Upper lobe of right lung (tissue), 1 donor: ENCODE data around the gene STAP2. TPM values are rescaled to one million over a fixed set of nuclear protein-coding genes. Genes with fewer than 3 reads are reported as not detected.

ENCODE experiments used
- ATAC-seq: fragments of 200-7000 bp; cut with Tn5 transposase; one replicate; pipeline ENCODE4 v1.9.1; 2020; ENCODE audit warnings: mild to moderate bottlenecking, moderate library complexity
- DNase-seq: peaks from one replicate; pipeline ENCODE4 v3.0.0-alpha.2; 2020
- H3K27ac ChIP-seq: fragments of 200-600 bp; one replicate; pipeline ENCODE4 v1.8.0; 2022
- H3K27me3 ChIP-seq: fragments of 200-600 bp; one replicate; pipeline ENCODE4 v1.8.0; 2022; ENCODE audit warnings: mild to moderate bottlenecking
- H3K36me3 ChIP-seq: fragments of 200-600 bp; one replicate; pipeline ENCODE4 v1.8.0; 2022
- H3K4me1 ChIP-seq: fragments of 200-600 bp; one replicate; pipeline ENCODE4 v1.8.0; 2022
- H3K4me3 ChIP-seq: fragments of 200-600 bp; one replicate; pipeline ENCODE4 v1.8.0; 2022; ENCODE audit warnings: mild to moderate bottlenecking
- H3K9me3 ChIP-seq: fragments of 200-600 bp; one replicate; pipeline ENCODE4 v1.8.0; 2022
- intact Hi-C: fragments of 100-400 bp; cut with DNase I; formaldehyde crosslinking; loops from one replicate; pipeline ENCODE4 v1.11.0; 2022
- total RNA-seq: library from RNA; stranded (reverse); fragmentation: NEBNext Ultra II Directional; extraction: Animal tissue kit (Norgen Biotek cat#: 25700); gene quantifications from one replicate; pipeline ENCODE4 v1.2.1, GENCODE V29; 2021
- TF ChIP-seq, protein P1 (sequence below): fragments of 200-600 bp; IDR thresholded peaks from one replicate; pipeline ENCODE4 v1.8.0; 2022; ENCODE audit warnings: antibody characterized with exemption
- donor health status: DM: no; HTN: yes; CAD: no; lungs with severe emphysema.

Gene STAP2
- total RNA-seq, 1 donor from 2014 or later: 16.1 TPM

- H3K27me3 ChIP-seq: no peaks in the 10 kb centered on the region
- H3K9me3 ChIP-seq: no peaks in the 10 kb centered on the region
- ATAC-seq (no peak), DNase-seq (no peak)
- H3K27ac ChIP-seq: no peak overlapping the region
- no peak overlapping the region for H3K4me3 ChIP-seq
- no peaks in the 10 kb centered on the region for H3K4me1 ChIP-seq
- no peaks in the 10 kb centered on the region for H3K36me3 ChIP-seq
- intact Hi-C loops: no loop called here
- TF ChIP-seq, protein P1, sequence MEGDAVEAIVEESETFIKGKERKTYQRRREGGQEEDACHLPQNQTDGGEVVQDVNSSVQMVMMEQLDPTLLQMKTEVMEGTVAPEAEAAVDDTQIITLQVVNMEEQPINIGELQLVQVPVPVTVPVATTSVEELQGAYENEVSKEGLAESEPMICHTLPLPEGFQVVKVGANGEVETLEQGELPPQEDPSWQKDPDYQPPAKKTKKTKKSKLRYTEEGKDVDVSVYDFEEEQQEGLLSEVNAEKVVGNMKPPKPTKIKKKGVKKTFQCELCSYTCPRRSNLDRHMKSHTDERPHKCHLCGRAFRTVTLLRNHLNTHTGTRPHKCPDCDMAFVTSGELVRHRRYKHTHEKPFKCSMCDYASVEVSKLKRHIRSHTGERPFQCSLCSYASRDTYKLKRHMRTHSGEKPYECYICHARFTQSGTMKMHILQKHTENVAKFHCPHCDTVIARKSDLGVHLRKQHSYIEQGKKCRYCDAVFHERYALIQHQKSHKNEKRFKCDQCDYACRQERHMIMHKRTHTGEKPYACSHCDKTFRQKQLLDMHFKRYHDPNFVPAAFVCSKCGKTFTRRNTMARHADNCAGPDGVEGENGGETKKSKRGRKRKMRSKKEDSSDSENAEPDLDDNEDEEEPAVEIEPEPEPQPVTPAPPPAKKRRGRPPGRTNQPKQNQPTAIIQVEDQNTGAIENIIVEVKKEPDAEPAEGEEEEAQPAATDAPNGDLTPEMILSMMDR: no peak
These were observed 14.9 kb downstream of the STAP2 start for GRCh38 chr19:4323692-4324091.

DNA sequence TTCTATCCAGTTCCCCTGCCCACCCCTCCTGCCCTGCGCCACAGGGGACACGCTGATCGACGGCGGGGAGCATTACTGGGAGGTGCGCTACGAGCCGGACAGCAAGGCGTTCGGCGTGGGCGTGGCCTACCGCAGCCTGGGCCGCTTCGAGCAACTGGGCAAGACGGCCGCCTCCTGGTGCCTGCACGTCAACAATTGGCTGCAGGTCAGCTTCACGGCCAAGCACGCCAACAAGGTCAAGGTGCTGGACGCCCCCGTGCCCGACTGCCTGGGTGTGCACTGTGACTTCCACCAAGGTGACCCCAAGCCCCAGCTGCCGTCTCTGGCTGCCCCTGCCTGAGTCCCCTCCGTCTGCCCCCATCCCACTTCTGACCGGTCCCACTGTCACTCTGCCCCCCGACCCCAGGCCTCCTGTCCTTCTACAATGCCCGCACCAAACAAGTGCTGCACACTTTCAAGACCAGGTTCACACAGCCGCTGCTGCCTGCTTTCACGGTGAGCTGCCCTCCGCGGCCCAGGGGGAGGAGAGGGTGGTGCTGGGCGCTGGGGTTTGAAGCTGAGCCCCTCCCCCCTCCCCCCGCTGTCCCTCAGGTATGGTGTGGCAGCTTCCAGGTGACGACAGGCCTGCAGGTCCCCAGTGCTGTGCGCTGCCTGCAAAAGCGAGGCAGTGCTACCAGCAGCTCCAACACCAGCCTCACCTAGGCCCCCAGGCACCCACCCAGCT lies 15.5 kb downstream of the STAP2 start:
- DNase-seq: no peak
- no peak for ATAC-seq
- H3K4me1 ChIP-seq: no peaks in the 10 kb centered on the region
- no peak overlapping the region for H3K27ac ChIP-seq
- H3K36me3 ChIP-seq: no peaks in the 10 kb centered on the region
- no peaks in the 10 kb centered on the region for H3K27me3 ChIP-seq
- no peaks in the 10 kb centered on the region for H3K9me3 ChIP-seq
- H3K4me3 ChIP-seq: no peak overlapping the region
- intact Hi-C loops: no loop called here
- TF ChIP-seq, protein P1: no peak

GRCh38 chr19:4320419-4320818 lies 18.2 kb downstream of the STAP2 start:
- Histone ChIP-seq H3K4me3 (no peak overlapping the region), H3K36me3 (no peaks in the 10 kb centered on the region), H3K9me3 (no peaks in the 10 kb centered on the region), H3K4me1 (no peaks in the 10 kb centered on the region), H3K27ac (no peak overlapping the region), H3K27me3 (no peaks in the 10 kb centered on the region)
- TF ChIP-seq, protein P1: no peak
- intact Hi-C loops: no loop called here
- ATAC-seq: no peak
- no peak for DNase-seq

GRCh38 chr19:4319067-4319718 lies 19.4 kb downstream of the STAP2 start:
- DNase-seq: no peak
- H3K4me1 ChIP-seq: no peaks in the 10 kb centered on the region
- H3K27me3 ChIP-seq: no peaks in the 10 kb centered on the region
- H3K9me3 ChIP-seq: no peaks in the 10 kb centered on the region
- no peak overlapping the region for H3K4me3 ChIP-seq
- intact Hi-C loops: no loop called here
- peak; percentile 74 for ATAC-seq
- TF ChIP-seq, protein P1: no peak
- H3K27ac ChIP-seq: no peak overlapping the region
- no peaks in the 10 kb centered on the region for H3K36me3 ChIP-seq

DNA sequence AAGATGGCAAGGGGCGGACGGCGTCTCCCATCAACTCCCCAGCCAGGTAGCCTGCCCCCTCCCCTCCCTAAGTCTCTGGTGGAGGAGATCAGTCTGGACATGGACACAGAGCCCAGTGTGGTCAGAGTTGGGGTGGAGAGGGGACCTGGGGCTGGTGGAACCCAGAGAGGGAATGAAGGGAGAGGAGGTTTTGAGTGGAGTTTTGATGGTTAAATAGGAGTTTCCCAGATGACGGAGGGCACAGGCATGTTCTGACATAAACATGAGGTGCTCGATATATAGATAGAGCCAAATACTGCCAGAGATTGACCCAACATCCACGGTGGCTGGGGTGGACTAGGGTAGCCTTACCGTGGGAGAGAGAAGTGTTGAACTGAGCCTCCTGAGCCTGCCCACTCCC lies 20.2 kb downstream of the STAP2 start:
- no peak for DNase-seq
- no peaks in the 10 kb centered on the region for H3K36me3 ChIP-seq
- H3K27me3 ChIP-seq: no peaks in the 10 kb centered on the region
- no peak overlapping the region for H3K27ac ChIP-seq
- TF ChIP-seq, protein P1: no peak
- no peak for ATAC-seq
- H3K9me3 ChIP-seq: no peaks in the 10 kb centered on the region
- H3K4me3 ChIP-seq: no peak overlapping the region
- no peaks in the 10 kb centered on the region for H3K4me1 ChIP-seq
- intact Hi-C loops: no loop called here
